Neutrophil (primary cell): ENCODE data around the gene ILDR1.
"Not testable (repeated sequence)": the region's sequence is repeated elsewhere in the genome, so short reads cannot be mapped to it uniquely, and the experiment has no call there.

Experiments used
- H3K27ac ChIP-seq: fragments of 200-600 bp; sonication (generic); 2 replicates; pipeline ENCODE4 v1.5.1; 2016; ENCODE audit warnings: mild to moderate bottlenecking, moderate library complexity
- H3K27me3 ChIP-seq: fragments of 200-600 bp; sonication (generic); 2 replicates; pipeline ENCODE4 v1.6.0; 2016; ENCODE audit warnings: mild to moderate bottlenecking
- H3K36me3 ChIP-seq: fragments of 200-600 bp; sonication (generic); 2 replicates; pipeline ENCODE4 v1.5.1; 2017
- H3K4me1 ChIP-seq, 2 experiments: fragments of 200-600 bp in 1 of 2; sonication (generic) in 1 of 2; 1 replicate in 1 of 2; 2 replicates in 1 of 2; pipeline versions ENCODE4 v1.5.1 to v1.6.1; 2013 to 2016; ENCODE audit warnings: low read depth in 1 of 2, low read length in 1 of 2, mild to moderate bottlenecking in 1 of 2, moderate library complexity in 1 of 2; ENCODE audit not compliant: control insufficient read depth in 1 of 2, insufficient read depth in 1 of 2
- H3K4me3 ChIP-seq, 2 experiments: fragments of 200-600 bp in 1 of 2; sonication (generic) in 1 of 2; 1 replicate in 1 of 2; 2 replicates in 1 of 2; pipeline ENCODE4 v1.5.1; 2013 to 2016; ENCODE audit warnings: low read depth in 1 of 2, low read length in 1 of 2, mild to moderate bottlenecking in 1 of 2, moderate library complexity in 1 of 2
- H3K9me3 ChIP-seq: fragments of 200-600 bp; sonication (generic); 2 replicates; pipeline ENCODE4 v1.5.1; 2016
- TF ChIP-seq, protein P1 (sequence below): fragments of 200-600 bp; sonication (generic); IDR thresholded peaks from 2 replicates; pipeline ENCODE4 v1.5.1; 2016; ENCODE audit warnings: antibody characterized with exemption

The ILDR1 gene

GRCh38 chr3:122052968-122053367 lies 30.9 kb upstream of the ILDR1 start:
- Histone ChIP-seq H3K27me3 (peaks cover 9% of the 10 kb centered on the region), H3K36me3 (no peaks in the 10 kb centered on the region), H3K27ac (no peak overlapping the region), H3K4me1 (no peaks in the 10 kb centered on the region), H3K4me3 (no peak overlapping the region), H3K9me3 (no peaks in the 10 kb centered on the region)
- TF ChIP-seq, protein P1, sequence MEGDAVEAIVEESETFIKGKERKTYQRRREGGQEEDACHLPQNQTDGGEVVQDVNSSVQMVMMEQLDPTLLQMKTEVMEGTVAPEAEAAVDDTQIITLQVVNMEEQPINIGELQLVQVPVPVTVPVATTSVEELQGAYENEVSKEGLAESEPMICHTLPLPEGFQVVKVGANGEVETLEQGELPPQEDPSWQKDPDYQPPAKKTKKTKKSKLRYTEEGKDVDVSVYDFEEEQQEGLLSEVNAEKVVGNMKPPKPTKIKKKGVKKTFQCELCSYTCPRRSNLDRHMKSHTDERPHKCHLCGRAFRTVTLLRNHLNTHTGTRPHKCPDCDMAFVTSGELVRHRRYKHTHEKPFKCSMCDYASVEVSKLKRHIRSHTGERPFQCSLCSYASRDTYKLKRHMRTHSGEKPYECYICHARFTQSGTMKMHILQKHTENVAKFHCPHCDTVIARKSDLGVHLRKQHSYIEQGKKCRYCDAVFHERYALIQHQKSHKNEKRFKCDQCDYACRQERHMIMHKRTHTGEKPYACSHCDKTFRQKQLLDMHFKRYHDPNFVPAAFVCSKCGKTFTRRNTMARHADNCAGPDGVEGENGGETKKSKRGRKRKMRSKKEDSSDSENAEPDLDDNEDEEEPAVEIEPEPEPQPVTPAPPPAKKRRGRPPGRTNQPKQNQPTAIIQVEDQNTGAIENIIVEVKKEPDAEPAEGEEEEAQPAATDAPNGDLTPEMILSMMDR, result no peak

DNA sequence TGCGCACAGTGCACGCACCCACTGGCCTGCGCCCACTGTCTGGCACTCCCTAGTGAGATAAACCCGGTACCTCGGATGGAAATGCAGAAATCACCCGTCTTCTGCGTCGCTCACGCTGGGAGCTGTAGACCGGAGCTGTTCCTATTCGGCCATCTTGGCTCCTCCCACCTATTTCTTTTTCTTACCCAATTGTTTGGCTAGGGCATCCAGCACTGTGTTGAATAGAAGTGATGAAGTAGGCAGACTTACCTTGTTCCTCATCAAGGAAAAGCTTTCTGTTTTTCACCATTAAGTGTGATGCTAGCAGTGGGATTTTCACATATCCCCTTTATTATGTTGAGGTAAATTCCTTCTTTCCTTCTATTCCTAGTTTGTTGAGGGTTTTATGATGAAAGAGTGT lies 25.7 kb upstream of the ILDR1 start:
- not testable (repeated sequence) for H3K27ac ChIP-seq, H3K27me3 ChIP-seq, H3K36me3 ChIP-seq, H3K4me3 ChIP-seq, H3K9me3 ChIP-seq, H3K4me1 ChIP-seq

DNA sequence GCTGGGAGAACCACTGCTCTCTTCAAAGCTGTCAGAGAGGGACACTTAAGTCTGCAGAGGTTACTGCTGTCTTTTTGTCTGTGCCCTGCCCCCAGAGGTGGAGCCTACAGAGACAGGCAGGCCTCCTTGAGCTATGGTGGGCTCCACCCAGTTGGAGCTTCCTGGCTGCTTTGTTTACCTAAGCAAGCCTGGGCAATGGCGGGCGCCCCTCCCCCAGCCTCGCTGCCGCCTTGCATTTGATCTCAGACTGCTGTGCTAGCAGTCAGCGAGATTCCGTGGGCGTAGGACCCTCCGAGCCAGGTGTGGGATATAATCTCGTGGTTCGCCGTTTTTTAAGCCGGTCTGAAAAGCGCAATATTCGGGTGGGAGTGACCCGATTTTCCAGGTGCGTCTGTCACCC lies 25.2 kb upstream of the ILDR1 start:
- H3K27me3 ChIP-seq, H3K9me3 ChIP-seq, H3K4me1 ChIP-seq, H3K27ac ChIP-seq, H3K36me3 ChIP-seq, H3K4me3 ChIP-seq: not testable (repeated sequence)

- Histone ChIP-seq H3K36me3 (no peaks in the 10 kb centered on the region), H3K27me3 (no peaks in the 10 kb centered on the region), H3K4me1 (no peaks in the 10 kb centered on the region), H3K4me3 (no peak overlapping the region), H3K27ac (no peak overlapping the region), H3K9me3 (no peaks in the 10 kb centered on the region)
- TF ChIP-seq, protein P1, result no peak
Observed at GRCh38 chr3:122033023-122033422, 11.0 kb upstream of the ILDR1 start.

DNA sequence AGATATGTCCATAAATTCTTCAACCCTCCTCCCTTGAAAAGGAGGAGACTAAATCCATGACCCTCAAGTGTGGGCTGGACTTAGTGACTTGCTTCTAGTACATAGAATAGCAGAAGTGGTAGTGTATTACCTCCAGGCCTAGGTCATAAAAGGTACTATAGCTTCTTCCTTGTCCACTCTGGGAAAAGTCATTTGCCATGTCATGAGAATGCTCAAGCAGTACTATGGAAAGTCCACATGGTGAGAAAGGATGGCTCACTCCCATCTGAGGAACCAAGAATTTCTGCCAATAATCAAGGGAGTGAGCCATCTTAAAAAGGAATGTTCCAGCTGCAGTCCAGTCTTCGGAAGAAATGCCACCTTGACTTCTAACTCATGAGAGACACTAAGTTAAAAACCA lies 10.5 kb upstream of the ILDR1 start:
- Histone ChIP-seq H3K4me3 (no peak overlapping the region), H3K36me3 (no peaks in the 10 kb centered on the region), H3K4me1 (no peaks in the 10 kb centered on the region), H3K9me3 (no peaks in the 10 kb centered on the region), H3K27me3 (no peaks in the 10 kb centered on the region), H3K27ac (no peak overlapping the region)
- TF ChIP-seq, protein P1, result no peak

DNA sequence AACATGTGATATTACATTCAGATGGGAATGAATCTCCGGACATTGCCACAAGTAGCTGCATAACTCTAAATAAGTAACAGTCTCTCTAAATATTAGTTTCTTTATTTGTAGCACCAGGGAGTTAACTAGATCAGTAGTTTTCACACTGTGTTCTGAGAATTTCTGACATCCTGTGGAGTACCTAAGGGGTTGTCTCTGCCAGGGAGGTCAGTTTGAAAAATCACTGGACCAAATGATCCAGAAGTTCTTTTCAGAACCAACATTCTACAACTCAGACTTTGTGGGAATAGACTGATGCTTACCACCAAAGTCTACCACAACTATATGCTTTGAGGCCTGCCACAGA lies 9.0 kb upstream of the ILDR1 start:
- TF ChIP-seq, protein P1, result no peak
- H3K4me3 ChIP-seq, result no peak overlapping the region
- no peaks in the 10 kb centered on the region for H3K4me1 ChIP-seq
- H3K27ac ChIP-seq, result no peak overlapping the region
- no peaks in the 10 kb centered on the region for H3K36me3 ChIP-seq
- H3K27me3 ChIP-seq, result no peaks in the 10 kb centered on the region
- no peaks in the 10 kb centered on the region for H3K9me3 ChIP-seq
